HG03342 (cell line): ENCODE results near the gene SKI.
A peak's percentile ranks its signal among the peaks of the same experiment; 100 is the strongest.

Experiments
- ATAC-seq: cut with Tn5 transposase; IDR thresholded peaks from one replicate; pipeline ENCODE4 v1.9.1; 2021; ENCODE audit warnings: mild to moderate bottlenecking, moderate library complexity; ENCODE audit not compliant: unreplicated experiment

SKI gene

GRCh38 chr1:2228157-2228594 is at the start of gene SKI:
Gene SKI, plus strand, starts transcription at chr1:2228319. Its CDS starts 448 bp downstream, at chr1:2228767.
- no peak for ATAC-seq

GRCh38 chr1:2178875-2179274 is 49.2 kb upstream of the SKI start:
- ATAC-seq = no peak

- no peak for ATAC-seq
These were observed 48.7 kb upstream of the SKI start for GRCh38 chr1:2179283-2180013.

DNA sequence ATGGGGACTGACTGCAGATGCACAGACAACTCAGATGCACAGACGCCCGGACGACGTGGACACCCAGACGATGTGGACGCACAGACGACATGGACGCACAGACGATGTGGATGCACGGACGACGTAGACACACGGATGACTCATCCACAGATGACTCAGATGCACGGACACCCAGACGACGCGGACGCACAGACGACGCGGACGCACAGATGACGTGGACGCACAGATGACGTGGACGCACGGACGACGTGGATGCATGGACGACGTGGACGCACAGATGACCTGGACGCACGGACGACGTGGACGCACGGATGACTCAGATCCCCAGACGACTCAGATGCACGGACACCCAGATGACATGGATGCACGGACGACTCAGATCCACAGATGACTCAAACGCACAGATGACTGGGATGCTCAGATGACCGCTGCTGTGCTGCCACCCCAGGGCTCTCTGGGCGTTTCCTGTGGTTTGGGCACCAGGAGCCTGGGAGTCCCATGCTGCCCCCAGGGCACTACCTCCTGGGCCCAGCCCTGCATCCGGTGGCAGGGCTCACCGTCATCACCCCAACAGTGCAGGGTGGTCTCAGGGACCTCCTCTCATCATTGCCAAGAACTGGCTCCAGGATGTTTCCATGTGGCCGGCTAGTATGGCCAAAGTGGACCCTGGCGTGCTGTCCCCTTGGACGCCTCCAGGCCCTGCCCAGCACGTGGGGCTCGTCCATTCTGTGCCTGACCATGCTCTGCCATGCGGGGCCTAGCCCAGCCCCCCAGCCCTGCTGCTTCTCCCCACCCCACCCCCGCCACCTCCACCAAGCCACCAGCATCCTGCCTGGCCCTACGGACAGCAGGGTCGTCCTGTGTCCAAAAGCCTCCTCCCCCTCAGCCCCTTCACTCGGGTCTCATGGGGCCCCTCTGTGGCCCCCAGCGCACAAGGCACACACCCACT is 47.5 kb upstream of the SKI start:
- no peak for ATAC-seq

DNA sequence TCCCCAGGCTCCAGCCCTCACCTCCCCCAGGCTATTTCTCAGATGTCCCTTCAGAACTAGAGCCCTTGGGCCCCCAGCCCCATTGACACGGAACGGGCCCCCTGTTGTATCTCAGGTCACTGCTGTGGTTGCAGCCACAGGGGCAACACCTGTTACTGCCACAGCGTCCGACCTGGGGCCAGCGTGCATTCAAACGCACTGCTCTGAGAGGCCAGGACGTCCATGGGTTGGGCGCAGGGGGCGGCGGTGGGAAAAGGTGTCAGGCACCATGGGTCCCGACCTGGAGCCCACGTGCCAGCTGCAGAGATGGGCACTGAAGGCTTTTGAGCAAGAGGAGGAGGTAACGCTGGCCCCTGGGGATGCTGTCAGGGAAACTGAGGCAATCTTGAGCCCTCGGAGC is 46.8 kb upstream of the SKI start:
- ATAC-seq = no peak

- ATAC-seq = no peak
These were observed 46.4 kb upstream of the SKI start for GRCh38 chr1:2181752-2182151.

DNA sequence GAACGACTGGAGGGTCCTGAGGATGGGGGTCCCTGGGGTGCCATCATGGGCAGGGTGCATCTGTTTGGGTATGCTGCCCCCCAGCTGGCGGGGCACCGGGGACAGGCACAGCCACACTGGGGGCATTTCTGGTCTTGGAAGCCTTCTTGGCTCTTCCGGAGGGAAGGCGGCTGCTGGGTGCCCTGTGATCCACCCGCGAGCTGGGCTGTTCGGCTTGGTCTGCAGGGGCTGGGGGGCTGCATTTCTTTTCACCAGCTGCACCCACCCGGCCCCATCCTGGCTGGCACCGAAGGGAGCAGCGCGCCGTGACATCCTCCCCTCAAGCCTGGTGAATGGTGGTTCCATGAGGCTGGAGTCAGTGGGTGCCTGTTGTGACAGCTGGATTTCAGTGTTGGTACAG is 45.7 kb upstream of the SKI start:
- no peak for ATAC-seq

- no peak for ATAC-seq
These were observed 44.2 kb upstream of the SKI start for GRCh38 chr1:2183937-2184334.

GRCh38 chr1:2184531-2184930 is 43.6 kb upstream of the SKI start:
- no peak for ATAC-seq

DNA sequence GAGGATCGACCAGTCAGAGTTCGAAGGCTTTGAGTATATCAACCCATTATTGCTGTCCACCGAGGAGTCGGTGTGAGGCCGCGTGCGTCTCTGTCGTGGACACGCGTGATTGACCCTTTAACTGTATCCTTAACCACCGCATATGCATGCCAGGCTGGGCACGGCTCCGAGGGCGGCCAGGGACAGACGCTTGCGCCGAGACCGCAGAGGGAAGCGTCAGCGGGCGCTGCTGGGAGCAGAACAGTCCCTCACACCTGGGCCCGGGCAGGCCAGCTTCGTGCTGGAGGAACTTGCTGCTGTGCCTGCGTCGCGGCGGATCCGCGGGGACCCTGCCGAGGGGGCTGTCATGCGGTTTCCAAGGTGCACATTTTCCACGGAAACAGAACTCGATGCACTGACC is 43.2 kb upstream of the SKI start:
- no peak for ATAC-seq

DNA sequence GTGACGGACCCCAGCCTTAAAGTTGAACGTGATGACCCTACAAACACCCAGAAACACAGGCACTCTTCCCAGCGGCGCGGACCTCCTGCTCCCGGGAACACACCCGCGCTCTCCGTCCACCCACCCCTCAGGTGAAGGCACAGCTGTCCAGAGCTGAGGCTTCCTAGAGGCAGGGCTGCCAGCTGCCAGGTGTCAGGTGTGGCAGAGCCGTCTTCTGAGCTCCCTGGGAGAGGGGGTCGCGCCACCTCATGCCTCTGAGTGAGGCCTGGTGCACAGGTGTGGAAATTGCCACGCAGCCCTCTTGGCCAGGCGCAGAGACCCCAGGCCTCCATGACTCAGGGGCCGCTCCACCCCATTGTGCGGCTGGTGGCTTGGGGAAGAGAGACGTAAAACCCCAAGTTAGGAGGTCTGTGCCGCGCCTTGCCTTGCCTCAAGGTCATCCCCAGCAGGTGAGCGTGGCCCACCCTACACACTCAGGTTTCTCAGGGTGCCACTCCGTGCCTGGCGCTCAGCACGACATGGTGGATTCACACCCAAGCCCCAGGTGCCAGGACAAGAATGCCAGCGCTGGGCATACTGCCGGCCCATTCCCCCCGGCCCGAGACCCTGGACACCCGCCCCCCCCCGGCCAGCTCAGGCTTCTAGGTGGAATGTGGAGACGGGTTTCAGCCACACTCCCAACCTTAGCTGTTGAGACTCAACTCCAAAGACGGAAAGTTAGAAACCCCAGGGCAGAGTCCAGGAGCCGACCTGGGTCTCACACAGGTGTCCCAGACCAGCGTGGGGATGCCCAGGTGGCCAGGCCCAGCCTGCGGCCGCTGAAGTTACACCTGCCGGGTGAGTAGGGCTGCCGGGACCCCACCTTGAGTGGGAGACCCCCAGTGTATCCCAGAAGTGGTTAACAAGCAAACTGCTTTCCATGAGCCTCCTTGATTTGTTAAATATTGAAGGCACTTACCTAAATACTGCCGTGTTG is 42.0 kb upstream of the SKI start:
- no peak for ATAC-seq

- ATAC-seq = no peak
These were observed 41.2 kb upstream of the SKI start for GRCh38 chr1:2186901-2187300.

DNA sequence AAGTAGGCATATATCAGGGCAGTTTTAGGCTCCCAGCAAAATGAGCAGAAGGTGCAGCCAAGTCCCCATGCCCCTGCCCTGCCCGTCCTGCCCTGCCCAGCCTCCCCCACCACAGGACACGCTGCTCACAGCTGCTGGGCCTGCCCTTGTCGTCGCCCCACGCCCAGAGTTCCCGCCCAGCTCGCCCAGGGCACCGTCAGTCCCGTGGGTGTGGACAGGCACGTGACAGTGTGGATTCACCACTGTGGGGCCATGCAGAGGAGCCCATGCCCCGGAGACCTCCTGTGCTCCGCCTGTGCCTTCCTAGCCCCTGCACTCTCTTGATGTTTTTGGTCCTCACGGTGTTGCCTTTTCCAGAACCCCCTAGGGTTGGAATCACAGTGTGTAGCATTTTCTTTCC is 40.5 kb upstream of the SKI start:
- no peak for ATAC-seq

DNA sequence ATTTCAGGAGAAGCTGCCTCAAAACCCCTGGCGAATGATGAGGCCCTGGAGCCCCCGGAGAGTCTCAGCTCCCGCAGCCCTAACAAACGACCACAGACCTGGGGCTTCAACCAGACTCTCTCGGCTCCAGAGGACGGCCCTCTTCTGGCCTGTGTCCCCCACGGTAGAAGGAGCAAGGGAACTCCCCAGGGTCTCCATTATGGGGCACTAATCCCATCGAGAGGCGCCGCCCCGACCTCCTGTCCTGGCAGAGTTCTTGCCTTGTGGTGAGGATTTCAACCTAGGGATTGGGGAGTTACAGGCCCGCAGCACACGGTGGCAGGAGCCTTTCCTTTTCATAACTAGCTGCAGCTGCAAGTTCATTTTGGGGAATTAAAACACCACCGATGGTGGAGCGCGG is 39.8 kb upstream of the SKI start:
- ATAC-seq = no peak

GRCh38 chr1:2189459-2190425 is 38.4 kb upstream of the SKI start:
- peak; percentile 57 for ATAC-seq

- no peak for ATAC-seq
These were observed 37.6 kb upstream of the SKI start for GRCh38 chr1:2190491-2190976.

DNA sequence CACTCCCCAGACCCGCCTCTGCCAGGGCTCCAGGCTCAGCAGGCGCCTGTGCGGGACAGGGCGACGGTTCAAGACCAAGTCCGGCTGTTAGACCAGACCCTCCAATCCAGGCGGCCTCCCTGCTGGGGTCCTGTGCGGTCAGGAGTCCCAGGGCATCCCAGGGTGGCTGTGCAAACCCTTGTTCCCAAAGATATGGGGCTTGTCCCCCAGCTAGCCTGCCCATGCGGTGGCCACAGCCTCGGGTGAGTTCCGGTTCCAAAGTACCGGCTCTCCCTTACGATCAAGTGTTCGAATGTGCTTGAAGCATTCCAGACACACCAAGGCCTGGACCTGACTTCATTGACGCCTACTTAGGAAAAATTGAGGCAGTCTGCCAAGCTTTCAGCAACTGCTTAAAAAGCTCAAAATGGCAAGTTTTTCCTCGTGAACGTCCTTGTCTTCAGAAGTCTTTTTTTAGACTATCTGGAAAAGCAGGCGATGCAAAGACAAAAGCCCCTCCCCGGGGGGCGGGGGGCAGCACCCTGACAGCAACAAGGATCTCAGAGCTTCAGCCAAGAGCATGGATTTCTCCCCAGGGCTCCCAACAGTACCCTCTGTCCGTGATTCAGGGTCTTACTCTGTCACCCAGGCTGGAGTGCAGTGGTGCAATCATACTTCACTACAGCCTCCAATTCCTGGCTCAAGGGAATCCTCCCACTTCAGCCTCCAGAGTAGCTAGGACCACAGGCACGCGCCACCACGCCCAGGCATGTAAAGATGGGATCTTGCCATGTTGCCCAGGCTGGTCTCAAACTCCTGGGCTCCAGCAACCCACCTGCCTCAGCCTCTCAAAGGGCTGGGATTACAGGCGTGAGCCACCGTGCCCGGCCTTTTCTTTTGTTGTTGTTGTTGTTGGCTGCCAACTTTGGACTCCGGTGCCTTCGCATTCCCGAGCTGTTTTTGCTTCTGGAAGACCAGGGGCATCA is 35.8 kb upstream of the SKI start:
- no peak for ATAC-seq

DNA sequence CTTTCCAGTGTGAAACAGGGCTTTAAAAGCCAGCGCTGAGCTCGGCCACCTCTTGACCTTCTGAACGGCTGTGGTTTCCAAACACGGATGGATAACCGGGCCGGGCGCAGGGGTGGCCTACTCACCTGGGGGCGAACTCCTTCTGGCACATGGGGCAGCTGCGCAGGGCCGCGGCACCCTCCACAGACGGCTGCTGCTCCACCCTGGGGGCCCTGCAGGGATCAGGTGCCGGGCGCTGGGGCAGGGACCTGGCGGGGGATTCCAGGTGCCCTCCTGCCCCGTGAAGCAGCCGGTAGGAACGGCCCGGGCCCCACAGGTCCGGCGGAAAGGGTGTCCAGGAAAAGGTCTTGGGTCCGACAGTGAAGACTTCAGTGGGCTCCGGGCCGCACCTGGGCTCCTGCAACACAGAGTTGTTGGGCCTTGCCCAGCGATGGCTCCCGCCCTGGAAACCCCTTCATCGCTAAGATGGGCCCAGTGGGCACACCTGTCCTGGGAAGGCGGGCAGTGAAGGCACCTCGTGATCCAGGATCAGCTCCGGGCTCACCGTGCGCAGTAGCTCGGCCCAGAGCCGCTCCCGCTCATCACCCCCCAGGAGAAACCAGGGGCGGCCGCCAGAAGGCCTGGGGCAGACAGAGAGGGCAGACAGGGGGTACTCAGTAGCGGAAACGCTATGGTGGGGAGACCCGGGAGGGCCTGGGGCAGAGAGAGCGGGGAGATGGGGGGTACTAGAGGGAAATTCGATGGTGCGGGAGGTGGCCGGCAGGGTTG is 34.4 kb upstream of the SKI start:
- ATAC-seq = no peak
